GM13976 (cell line): ENCODE data around the gene GUCY2C.

ENCODE experiments used
- DNase-seq: peaks from one replicate; pipeline ENCODE4 v3.0.0; 2012; ENCODE audit warnings: low spot score
- CTCF ChIP-seq: IDR thresholded peaks from 2 replicates; pipeline ENCODE4 v1.5.1; 2012; ENCODE audit warnings: borderline replicate concordance, mild to moderate bottlenecking; ENCODE audit not compliant: insufficient read depth; ENCODE audit errors: extremely low read depth, missing control alignments, control extremely low read depth
- in situ Hi-C: fragments of 300-500 bp; cut with MboI; formaldehyde crosslinking; loops from one replicate; pipeline ENCODE4 v1.12.0; 2022; ENCODE audit warnings: low sequenced_read_pairs, mixed read lengths, inconsistent platforms; ENCODE audit not compliant: unreplicated experiment

GUCY2C gene

GRCh38 chr12:14611640-14612203 lies 84.7 kb downstream of the GUCY2C start:
- in situ Hi-C loops, result loop anchor here (10.0 kb wide), 1 partner anchor 247 kb away; the partner anchor contains the start of gene ATF7IP
- DNase-seq, result no peak
- no peak for TF ChIP-seq CTCF

GRCh38 chr12:14607568-14607967 lies 88.8 kb downstream of the GUCY2C start:
- in situ Hi-C loops, result no loop called here
- TF ChIP-seq CTCF, result no peak
- no peak for DNase-seq

GRCh38 chr12:14605401-14605989 lies 90.9 kb downstream of the GUCY2C start:
- TF ChIP-seq CTCF, result no peak
- in situ Hi-C loops, result no loop called here
- DNase-seq, result no peak

GRCh38 chr12:14601692-14602478 lies 94.5 kb downstream of the GUCY2C start:
- DNase-seq, result no peak
- in situ Hi-C loops, result no loop called here
- no peak for TF ChIP-seq CTCF

- no peak for TF ChIP-seq CTCF
- DNase-seq, result no peak
- in situ Hi-C loops, result no loop called here
Measured at GRCh38 chr12:14597480-14597879, 98.9 kb downstream of the GUCY2C start.

- DNase-seq, result no peak
- in situ Hi-C loops, result no loop called here
- TF ChIP-seq CTCF, result no peak
Measured at GRCh38 chr12:14591719-14592118, 104.7 kb downstream of the GUCY2C start.
